ENCODE data around the gene DMD. TPM values are rescaled to one million over a fixed set of nuclear protein-coding genes. Genes with fewer than 3 reads are reported as not detected.

DMD gene
- total RNA-seq, 3 donors from 2014 or later (not counting 1 experiment from before 2014, with no cell fraction given), result not detected

GRCh38 chrX:31265383-31265782 is 1946.0 kb downstream of the DMD start:
- 70% methylated on average over 4 of the region's 7 CpGs for WGBS (ENCODE audit: insufficient coverage)
- no peak for DNase-seq
- TF ChIP-seq, protein P1, sequence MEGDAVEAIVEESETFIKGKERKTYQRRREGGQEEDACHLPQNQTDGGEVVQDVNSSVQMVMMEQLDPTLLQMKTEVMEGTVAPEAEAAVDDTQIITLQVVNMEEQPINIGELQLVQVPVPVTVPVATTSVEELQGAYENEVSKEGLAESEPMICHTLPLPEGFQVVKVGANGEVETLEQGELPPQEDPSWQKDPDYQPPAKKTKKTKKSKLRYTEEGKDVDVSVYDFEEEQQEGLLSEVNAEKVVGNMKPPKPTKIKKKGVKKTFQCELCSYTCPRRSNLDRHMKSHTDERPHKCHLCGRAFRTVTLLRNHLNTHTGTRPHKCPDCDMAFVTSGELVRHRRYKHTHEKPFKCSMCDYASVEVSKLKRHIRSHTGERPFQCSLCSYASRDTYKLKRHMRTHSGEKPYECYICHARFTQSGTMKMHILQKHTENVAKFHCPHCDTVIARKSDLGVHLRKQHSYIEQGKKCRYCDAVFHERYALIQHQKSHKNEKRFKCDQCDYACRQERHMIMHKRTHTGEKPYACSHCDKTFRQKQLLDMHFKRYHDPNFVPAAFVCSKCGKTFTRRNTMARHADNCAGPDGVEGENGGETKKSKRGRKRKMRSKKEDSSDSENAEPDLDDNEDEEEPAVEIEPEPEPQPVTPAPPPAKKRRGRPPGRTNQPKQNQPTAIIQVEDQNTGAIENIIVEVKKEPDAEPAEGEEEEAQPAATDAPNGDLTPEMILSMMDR (IDR thresholded peaks at IDR 0.05), result no peak
- Mint-ChIP-seq H3K4me3 (no peak overlapping the region), H3K9me3 (no peaks in the 10 kb centered on the region), H3K4me1 (no peaks in the 10 kb centered on the region), H3K27me3 (ENCODE audit: low read depth in 2 of 2) (peaks cover 4 to 31% of the 10 kb centered on the region in 2 donors), H3K36me3 (no peaks in the 10 kb centered on the region), H3K27ac (no peak overlapping the region)
- Histone ChIP-seq H3K36me3 (ENCODE audit: control insufficient read depth, insufficient read depth, low read length) (no peaks in the 10 kb centered on the region), H3K9me3 (ENCODE audit: control insufficient read depth, insufficient read depth, low read length) (no peaks in the 10 kb centered on the region), H3K4me1 (ENCODE audit: control insufficient read depth, insufficient read depth, low read length) (no peaks in the 10 kb centered on the region), H3K27me3 (ENCODE audit: control insufficient read depth, insufficient read depth, low read length) (no peaks in the 10 kb centered on the region), H3K4me3 (ENCODE audit: low read length) (no peak overlapping the region), H3K27ac (ENCODE audit: low read length) (no peak overlapping the region)
- intact Hi-C loops (cut with micrococcal nuclease), result no loop called here
- ATAC-seq, result no peak

- intact Hi-C loops (cut with micrococcal nuclease), result no loop called here
- TF ChIP-seq, protein P1 (IDR thresholded peaks at IDR 0.05), result no peak
- H3K27me3 Mint-ChIP-seq (ENCODE audit: low read depth in 2 of 2), result peaks cover 0 to 8% of the 10 kb centered on the region in 2 donors
- Histone ChIP-seq H3K4me3 (ENCODE audit: low read length) (no peak overlapping the region), H3K27me3 (ENCODE audit: control insufficient read depth, insufficient read depth, low read length) (no peaks in the 10 kb centered on the region), H3K4me1 (ENCODE audit: control insufficient read depth, insufficient read depth, low read length) (no peaks in the 10 kb centered on the region), H3K27ac (ENCODE audit: low read length) (no peak overlapping the region), H3K36me3 (ENCODE audit: control insufficient read depth, insufficient read depth, low read length) (no peaks in the 10 kb centered on the region), H3K9me3 (ENCODE audit: control insufficient read depth, insufficient read depth, low read length) (no peaks in the 10 kb centered on the region)
- no peak overlapping the region for H3K27ac Mint-ChIP-seq
- DNase-seq, result no peak
- H3K9me3 Mint-ChIP-seq, result no peaks in the 10 kb centered on the region
- no CpG with 5 or more reads among the region's 5 CpGs for WGBS (ENCODE audit: insufficient coverage)
- H3K4me3 Mint-ChIP-seq, result no peak overlapping the region
- no peaks in the 10 kb centered on the region for H3K36me3 Mint-ChIP-seq
- H3K4me1 Mint-ChIP-seq, result no peaks in the 10 kb centered on the region
- ATAC-seq, result no peak
Measured at GRCh38 chrX:31260351-31260750, 1951.0 kb downstream of the DMD start.

GRCh38 chrX:31258166-31258565 is 1953.2 kb downstream of the DMD start:
- Mint-ChIP-seq H3K36me3 (no peaks in the 10 kb centered on the region), H3K9me3 (no peaks in the 10 kb centered on the region), H3K27ac (no peak overlapping the region), H3K27me3 (ENCODE audit: low read depth in 2 of 2) (peaks cover 0 to 5% of the 10 kb centered on the region in 2 donors), H3K4me1 (no peaks in the 10 kb centered on the region), H3K4me3 (no peak overlapping the region)
- Histone ChIP-seq H3K9me3 (ENCODE audit: control insufficient read depth, insufficient read depth, low read length) (no peaks in the 10 kb centered on the region), H3K27me3 (ENCODE audit: control insufficient read depth, insufficient read depth, low read length) (no peaks in the 10 kb centered on the region), H3K4me3 (ENCODE audit: low read length) (no peak overlapping the region), H3K27ac (ENCODE audit: low read length) (no peak overlapping the region), H3K36me3 (ENCODE audit: control insufficient read depth, insufficient read depth, low read length) (no peaks in the 10 kb centered on the region), H3K4me1 (ENCODE audit: control insufficient read depth, insufficient read depth, low read length) (no peaks in the 10 kb centered on the region)
- intact Hi-C loops (cut with micrococcal nuclease), result no loop called here
- WGBS (ENCODE audit: insufficient coverage), result 92% methylated on average over 2 of the region's 4 CpGs
- DNase-seq (no peak), ATAC-seq (no peak)
- TF ChIP-seq, protein P1 (IDR thresholded peaks at IDR 0.05), result no peak

DNA sequence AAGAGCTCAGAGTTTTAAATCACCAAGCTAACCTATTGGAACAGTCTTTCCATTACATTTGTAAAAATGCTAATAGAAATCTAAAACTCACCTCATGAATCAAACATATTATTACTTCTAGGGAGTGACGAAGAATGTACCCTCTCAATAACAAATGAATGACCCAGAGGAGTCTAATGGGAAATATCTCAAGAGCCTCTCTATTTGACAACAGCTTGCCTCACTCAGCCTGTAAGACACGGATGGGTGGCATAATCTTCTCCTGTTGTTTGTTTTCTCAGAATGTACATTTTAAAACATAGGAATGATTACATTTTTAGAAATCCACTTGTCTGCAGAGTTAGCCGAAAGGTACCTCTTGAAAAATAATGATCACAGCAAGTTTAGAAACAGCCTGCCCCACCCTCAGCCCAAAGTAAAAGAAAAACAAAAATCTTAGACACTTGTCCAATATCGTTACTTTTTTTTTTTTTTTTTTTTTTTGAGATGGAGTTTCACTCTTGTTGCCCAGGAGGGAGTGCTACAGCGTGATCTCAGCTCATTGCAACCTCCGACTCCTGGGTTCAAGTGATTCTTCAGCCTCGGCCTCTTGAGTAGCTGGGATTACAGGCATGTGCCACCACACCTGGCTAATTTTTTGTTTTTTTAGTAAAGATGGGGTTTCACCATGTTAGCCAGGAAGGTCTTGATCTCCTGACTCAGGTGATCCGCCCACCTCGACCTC is 1955.9 kb downstream of the DMD start:
- Mint-ChIP-seq H3K36me3 (no peaks in the 10 kb centered on the region), H3K4me1 (no peaks in the 10 kb centered on the region), H3K27me3 (ENCODE audit: low read depth in 2 of 2) (no peaks in the 10 kb centered on the region), H3K27ac (no peak overlapping the region), H3K9me3 (no peaks in the 10 kb centered on the region), H3K4me3 (no peak overlapping the region)
- Histone ChIP-seq H3K36me3 (ENCODE audit: control insufficient read depth, insufficient read depth, low read length) (no peaks in the 10 kb centered on the region), H3K4me3 (ENCODE audit: low read length) (no peak overlapping the region), H3K4me1 (ENCODE audit: control insufficient read depth, insufficient read depth, low read length) (no peaks in the 10 kb centered on the region), H3K27ac (ENCODE audit: low read length) (no peak overlapping the region), H3K27me3 (ENCODE audit: control insufficient read depth, insufficient read depth, low read length) (no peaks in the 10 kb centered on the region), H3K9me3 (ENCODE audit: control insufficient read depth, insufficient read depth, low read length) (no peaks in the 10 kb centered on the region)
- no peak for ATAC-seq
- intact Hi-C loops (cut with micrococcal nuclease), result no loop called here
- DNase-seq, result no peak
- TF ChIP-seq, protein P1 (IDR thresholded peaks at IDR 0.05), result no peak
- 100% methylated on average over 4 of the region's 9 CpGs for WGBS (ENCODE audit: insufficient coverage)

Measured in natural killer cell (primary cell).